MM.1S (cell line): Measurements from ENCODE around the gene EPYC.

ENCODE experiments used
- CTCF ChIP-seq: fragments of 300-600 bp; sonication (generic); IDR thresholded peaks from 2 replicates; pipeline ENCODE4 v1.5.1; 2016; ENCODE audit warnings: antibody characterized with exemption, low read length, mixed read lengths
- EZH2 ChIP-seq: fragments of 300-600 bp; sonication (generic); optimal IDR thresholded peaks from 2 replicates; pipeline ENCODE3; 2017; ENCODE audit warnings: low read depth, mild to moderate bottlenecking, antibody characterized with exemption, low read length, mixed read lengths
- EZH2phosphoT487 ChIP-seq: fragments of 300-600 bp; sonication (generic); IDR thresholded peaks from 2 replicates; pipeline ENCODE4 v1.6.1; 2018; ENCODE audit warnings: antibody characterized with exemption, low read length

GRCh38 chr12:90995010-90995409 lies 9.8 kb downstream of the EPYC start:
- TF ChIP-seq CTCF (no peak), EZH2phosphoT487 (no peak), EZH2 (no peak)
